DLD1 (cell line): ENCODE measurements around the gene COX20.

Experiments
- in situ Hi-C: cut with HindIII; loops from 2 replicates; pipeline ENCODE4 v1.10.0; 2017; ENCODE audit warnings: low sequenced_read_pairs

The COX20 gene

GRCh38 chr1:244869950-244870349 lies 34.5 kb downstream of the COX20 start:
- in situ Hi-C loops: no loop called here

- in situ Hi-C loops: no loop called here
Observed at GRCh38 chr1:244874974-244875579, 39.6 kb downstream of the COX20 start.

GRCh38 chr1:244876228-244876910 lies 40.9 kb downstream of the COX20 start:
- in situ Hi-C loops: no loop called here

GRCh38 chr1:244878681-244879080 lies 43.2 kb downstream of the COX20 start:
- in situ Hi-C loops: no loop called here

- in situ Hi-C loops: no loop called here
Observed at GRCh38 chr1:244881552-244882280, 46.3 kb downstream of the COX20 start.

- in situ Hi-C loops: no loop called here
Observed at GRCh38 chr1:244887281-244887680, 51.8 kb downstream of the COX20 start.

- in situ Hi-C loops: no loop called here
Observed at GRCh38 chr1:244893836-244894235, 58.4 kb downstream of the COX20 start.
